GM23338 (cell line): Measurements from ENCODE around the gene KIAA1191. TPM values are rescaled to one million over a fixed set of nuclear protein-coding genes. Genes with fewer than 3 reads are reported as not detected.
"Not testable (repeated sequence)": the region's sequence is repeated elsewhere in the genome, so short reads cannot be mapped to it uniquely, and the experiment has no call there.

ENCODE experiments used
- ATAC-seq: fragments of 200-7000 bp; cut with Tn5 transposase; 3 replicates; pipeline ENCODE4 v1.9.1; 2020
- DNase-seq: peaks from one replicate; pipeline ENCODE4 v3.0.0-alpha.2; 2015; ENCODE audit warnings: low spot score
- H2AFZ ChIP-seq: fragments of 200-600 bp; sonication (generic); 2 replicates; pipeline ENCODE4 v1.8.0; 2016; ENCODE audit warnings: antibody characterized with exemption, mild to moderate bottlenecking, moderate library complexity
- H3F3A ChIP-seq: fragments of 200-600 bp; sonication (generic); replicated peaks from 2 replicates; pipeline ENCODE4 v1.8.0; 2017; ENCODE audit warnings: antibody characterized with exemption, mixed run types, low read depth
- H3K27ac ChIP-seq: fragments of 200-600 bp; sonication (generic); 2 replicates; pipeline ENCODE4 v1.6.1; 2016; ENCODE audit warnings: low read depth
- H3K27me3 ChIP-seq: fragments of 200-600 bp; sonication (generic); 2 replicates; pipeline ENCODE4 v1.8.0; 2016; ENCODE audit warnings: mild to moderate bottlenecking, mixed run types, moderate library complexity; ENCODE audit not compliant: insufficient read depth
- H3K36me3 ChIP-seq: fragments of 200-600 bp; sonication (generic); 2 replicates; pipeline ENCODE4 v1.8.0; 2016; ENCODE audit warnings: mild to moderate bottlenecking; ENCODE audit not compliant: insufficient read depth
- H3K4me1 ChIP-seq: fragments of 200-600 bp; sonication (generic); 2 replicates; pipeline ENCODE4 v1.8.0; 2016; ENCODE audit warnings: mild to moderate bottlenecking, moderate library complexity; ENCODE audit not compliant: insufficient read depth
- H3K4me2 ChIP-seq: fragments of 200-600 bp; sonication (generic); 2 replicates; pipeline ENCODE4 v1.7.1; 2017; ENCODE audit warnings: mixed run types
- H3K4me3 ChIP-seq: fragments of 200-600 bp; sonication (generic); 2 replicates; pipeline ENCODE4 v1.6.1; 2016; ENCODE audit warnings: mixed run types
- H3K79me2 ChIP-seq: fragments of 200-600 bp; sonication (generic); replicated peaks from 2 replicates; pipeline ENCODE4 v1.8.0; 2017; ENCODE audit warnings: mild to moderate bottlenecking; ENCODE audit not compliant: insufficient read depth
- H3K9me2 ChIP-seq: fragments of 200-600 bp; sonication (generic); 2 replicates; pipeline ENCODE4 v1.8.0; 2017; ENCODE audit not compliant: insufficient read depth
- H4K20me1 ChIP-seq: fragments of 200-600 bp; sonication (generic); replicated peaks from 2 replicates; pipeline ENCODE4 v1.8.0; 2017; ENCODE audit warnings: mild to moderate bottlenecking; ENCODE audit not compliant: insufficient read depth
- H3K27ac Mint-ChIP-seq: 2 replicates; pipeline ENCODE4 v1.8.0; 2020; ENCODE audit warnings: inconsistent platforms, mild to moderate bottlenecking, moderate library complexity, mixed read lengths
- H3K27me3 Mint-ChIP-seq: 3 replicates; pipeline ENCODE4 v1.8.0; 2022; ENCODE audit warnings: low read depth, mild to moderate bottlenecking, moderate library complexity, mixed read lengths, inconsistent platforms; ENCODE audit not compliant: insufficient read depth, poor library complexity
- H3K36me3 Mint-ChIP-seq: 3 replicates; pipeline ENCODE4 v1.8.0; 2021; ENCODE audit warnings: low read depth, mild to moderate bottlenecking, inconsistent platforms, moderate library complexity, mixed read lengths
- H3K4me1 Mint-ChIP-seq: 3 replicates; pipeline ENCODE4 v1.8.0; 2020; ENCODE audit warnings: mild to moderate bottlenecking, inconsistent platforms, mixed read lengths
- H3K4me3 Mint-ChIP-seq: 3 replicates; pipeline ENCODE4 v1.8.0; 2021; ENCODE audit warnings: moderate library complexity, mild to moderate bottlenecking, inconsistent platforms, mixed read lengths
- H3K9me3 Mint-ChIP-seq: 3 replicates; pipeline ENCODE4 v1.8.0; 2020; ENCODE audit warnings: moderate library complexity, mild to moderate bottlenecking, inconsistent platforms, mixed read lengths
- POLR2AphosphoS5 ChIP-seq: IDR thresholded peaks from 2 replicates; pipeline ENCODE4 v1.6.1; 2016; ENCODE audit warnings: antibody characterized with exemption, low read depth
- STAT1 ChIP-seq: IDR thresholded peaks from one replicate; pipeline ENCODE4 v1.6.1; 2016; ENCODE audit warnings: antibody characterized with exemption; ENCODE audit not compliant: unreplicated experiment
- polyA plus RNA-seq: library from polyadenylated mRNA; unstranded; fragments of >200 nt; fragmentation: Nextera tagmentation; extraction: Ambion mirVana; gene quantifications from 2 replicates; pipeline ENCODE4 v1.2.1, GENCODE V29; 2016
- total RNA-seq: library from RNA; depleted of rRNA; stranded (reverse); fragments of >200 nt; shearing (Covaris generic); gene quantifications from 2 replicates; pipeline ENCODE4 v1.2.3, GENCODE V29; 2014
- TF ChIP-seq, protein P1 (sequence below): fragments of 250-450 bp; sonication (Bioruptor Pico); IDR thresholded peaks from 2 replicates; pipeline ENCODE4 v1.5.0; 2020; ENCODE audit warnings: mild to moderate bottlenecking, moderate library complexity
- TF ChIP-seq, protein P2 (sequence below): IDR thresholded peaks from one replicate; pipeline ENCODE4 v1.6.1; 2018; ENCODE audit warnings: antibody characterized with exemption; ENCODE audit not compliant: unreplicated experiment
- TF ChIP-seq, protein P3 (sequence below), 2 experiments: fragments of 200-600 bp in 1 of 2; sonication (generic) in 1 of 2; conservative IDR thresholded peaks; 2 replicates each; pipeline versions ENCODE4 v1.5.1 to v1.6.1; 2016 to 2017; ENCODE audit warnings: antibody characterized with exemption in 2 of 2, low read depth in 2 of 2, mild to moderate bottlenecking in 2 of 2, moderate library complexity in 1 of 2

The KIAA1191 gene
- total and polyA plus RNA-seq, 2 experiments from 2014 or later: 52.3 to 87.2 TPM

DNA sequence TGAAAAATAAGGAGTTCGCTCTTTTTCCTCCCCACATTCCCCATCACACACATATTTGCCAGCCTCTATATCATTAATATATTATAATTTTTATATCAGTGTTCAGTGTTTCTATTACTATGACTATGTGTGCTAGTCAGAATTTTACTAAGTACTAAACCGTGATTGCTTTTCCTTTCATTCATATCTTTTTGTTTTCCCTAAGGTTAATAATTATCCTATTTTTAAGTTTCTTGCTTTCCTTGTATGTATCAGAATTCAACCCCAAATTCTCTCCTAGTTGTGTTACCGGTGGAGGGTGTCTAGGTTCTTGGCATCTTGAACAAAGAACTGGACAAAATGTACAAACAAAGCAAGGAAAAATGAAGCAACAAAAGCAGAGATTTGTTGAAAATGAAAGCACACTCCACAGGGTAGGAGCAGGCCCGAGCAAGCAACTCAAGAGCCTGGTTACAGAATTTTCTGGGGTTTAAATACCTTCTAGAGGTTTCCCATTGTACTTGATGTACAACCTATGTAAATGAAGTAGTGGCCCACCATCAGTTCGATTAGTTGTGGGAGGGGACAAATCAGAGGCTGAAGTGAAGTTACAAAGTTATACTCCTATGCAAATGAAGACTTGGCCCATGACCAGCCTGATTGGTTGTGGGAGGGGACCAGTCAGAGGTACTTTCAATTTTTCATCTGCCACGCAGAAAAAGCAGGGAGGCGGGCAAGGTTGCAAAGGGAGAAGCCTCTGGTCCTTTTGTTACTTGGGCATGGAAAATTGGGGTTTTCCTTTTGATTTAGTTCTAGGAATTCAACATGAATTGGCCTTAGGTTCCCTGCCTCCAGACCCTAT lies 43.8 kb downstream of the KIAA1191 start (continued):
- TF ChIP-seq, protein P1, sequence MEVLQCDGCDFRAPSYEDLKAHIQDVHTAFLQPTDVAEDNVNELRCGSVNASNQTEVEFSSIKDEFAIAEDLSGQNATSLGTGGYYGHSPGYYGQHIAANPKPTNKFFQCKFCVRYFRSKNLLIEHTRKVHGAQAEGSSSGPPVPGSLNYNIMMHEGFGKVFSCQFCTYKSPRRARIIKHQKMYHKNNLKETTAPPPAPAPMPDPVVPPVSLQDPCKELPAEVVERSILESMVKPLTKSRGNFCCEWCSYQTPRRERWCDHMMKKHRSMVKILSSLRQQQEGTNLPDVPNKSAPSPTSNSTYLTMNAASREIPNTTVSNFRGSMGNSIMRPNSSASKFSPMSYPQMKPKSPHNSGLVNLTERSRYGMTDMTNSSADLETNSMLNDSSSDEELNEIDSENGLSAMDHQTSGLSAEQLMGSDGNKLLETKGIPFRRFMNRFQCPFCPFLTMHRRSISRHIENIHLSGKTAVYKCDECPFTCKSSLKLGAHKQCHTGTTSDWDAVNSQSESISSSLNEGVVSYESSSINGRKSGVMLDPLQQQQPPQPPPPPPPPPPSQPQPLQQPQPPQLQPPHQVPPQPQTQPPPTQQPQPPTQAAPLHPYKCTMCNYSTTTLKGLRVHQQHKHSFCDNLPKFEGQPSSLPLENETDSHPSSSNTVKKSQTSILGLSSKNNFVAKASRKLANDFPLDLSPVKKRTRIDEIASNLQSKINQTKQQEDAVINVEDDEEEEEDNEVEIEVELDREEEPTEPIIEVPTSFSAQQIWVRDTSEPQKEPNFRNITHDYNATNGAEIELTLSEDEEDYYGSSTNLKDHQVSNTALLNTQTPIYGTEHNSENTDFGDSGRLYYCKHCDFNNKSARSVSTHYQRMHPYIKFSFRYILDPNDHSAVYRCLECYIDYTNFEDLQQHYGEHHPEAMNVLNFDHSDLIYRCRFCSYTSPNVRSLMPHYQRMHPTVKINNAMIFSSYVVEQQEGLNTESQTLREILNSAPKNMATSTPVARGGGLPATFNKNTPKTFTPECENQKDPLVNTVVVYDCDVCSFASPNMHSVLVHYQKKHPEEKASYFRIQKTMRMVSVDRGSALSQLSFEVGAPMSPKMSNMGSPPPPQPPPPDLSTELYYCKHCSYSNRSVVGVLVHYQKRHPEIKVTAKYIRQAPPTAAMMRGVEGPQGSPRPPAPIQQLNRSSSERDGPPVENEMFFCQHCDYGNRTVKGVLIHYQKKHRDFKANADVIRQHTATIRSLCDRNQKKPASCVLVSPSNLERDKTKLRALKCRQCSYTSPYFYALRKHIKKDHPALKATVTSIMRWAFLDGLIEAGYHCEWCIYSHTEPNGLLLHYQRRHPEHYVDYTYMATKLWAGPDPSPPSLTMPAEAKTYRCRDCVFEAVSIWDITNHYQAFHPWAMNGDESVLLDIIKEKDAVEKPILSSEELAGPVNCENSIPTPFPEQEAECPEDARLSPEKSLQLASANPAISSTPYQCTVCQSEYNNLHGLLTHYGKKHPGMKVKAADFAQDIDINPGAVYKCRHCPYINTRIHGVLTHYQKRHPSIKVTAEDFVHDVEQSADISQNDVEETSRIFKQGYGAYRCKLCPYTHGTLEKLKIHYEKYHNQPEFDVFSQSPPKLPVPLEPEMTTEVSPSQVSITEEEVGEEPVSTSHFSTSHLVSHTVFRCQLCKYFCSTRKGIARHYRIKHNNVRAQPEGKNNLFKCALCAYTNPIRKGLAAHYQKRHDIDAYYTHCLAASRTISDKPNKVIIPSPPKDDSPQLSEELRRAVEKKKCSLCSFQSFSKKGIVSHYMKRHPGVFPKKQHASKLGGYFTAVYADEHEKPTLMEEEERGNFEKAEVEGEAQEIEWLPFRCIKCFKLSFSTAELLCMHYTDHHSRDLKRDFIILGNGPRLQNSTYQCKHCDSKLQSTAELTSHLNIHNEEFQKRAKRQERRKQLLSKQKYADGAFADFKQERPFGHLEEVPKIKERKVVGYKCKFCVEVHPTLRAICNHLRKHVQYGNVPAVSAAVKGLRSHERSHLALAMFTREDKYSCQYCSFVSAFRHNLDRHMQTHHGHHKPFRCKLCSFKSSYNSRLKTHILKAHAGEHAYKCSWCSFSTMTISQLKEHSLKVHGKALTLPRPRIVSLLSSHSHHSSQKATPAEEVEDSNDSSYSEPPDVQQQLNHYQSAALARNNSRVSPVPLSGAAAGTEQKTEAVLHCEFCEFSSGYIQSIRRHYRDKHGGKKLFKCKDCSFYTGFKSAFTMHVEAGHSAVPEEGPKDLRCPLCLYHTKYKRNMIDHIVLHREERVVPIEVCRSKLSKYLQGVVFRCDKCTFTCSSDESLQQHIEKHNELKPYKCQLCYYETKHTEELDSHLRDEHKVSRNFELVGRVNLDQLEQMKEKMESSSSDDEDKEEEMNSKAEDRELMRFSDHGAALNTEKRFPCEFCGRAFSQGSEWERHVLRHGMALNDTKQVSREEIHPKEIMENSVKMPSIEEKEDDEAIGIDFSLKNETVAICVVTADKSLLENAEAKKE (CRISPR knock-in tag): no peak
- TF ChIP-seq POLR2AphosphoS5: no peak
- TF ChIP-seq, protein P2, sequence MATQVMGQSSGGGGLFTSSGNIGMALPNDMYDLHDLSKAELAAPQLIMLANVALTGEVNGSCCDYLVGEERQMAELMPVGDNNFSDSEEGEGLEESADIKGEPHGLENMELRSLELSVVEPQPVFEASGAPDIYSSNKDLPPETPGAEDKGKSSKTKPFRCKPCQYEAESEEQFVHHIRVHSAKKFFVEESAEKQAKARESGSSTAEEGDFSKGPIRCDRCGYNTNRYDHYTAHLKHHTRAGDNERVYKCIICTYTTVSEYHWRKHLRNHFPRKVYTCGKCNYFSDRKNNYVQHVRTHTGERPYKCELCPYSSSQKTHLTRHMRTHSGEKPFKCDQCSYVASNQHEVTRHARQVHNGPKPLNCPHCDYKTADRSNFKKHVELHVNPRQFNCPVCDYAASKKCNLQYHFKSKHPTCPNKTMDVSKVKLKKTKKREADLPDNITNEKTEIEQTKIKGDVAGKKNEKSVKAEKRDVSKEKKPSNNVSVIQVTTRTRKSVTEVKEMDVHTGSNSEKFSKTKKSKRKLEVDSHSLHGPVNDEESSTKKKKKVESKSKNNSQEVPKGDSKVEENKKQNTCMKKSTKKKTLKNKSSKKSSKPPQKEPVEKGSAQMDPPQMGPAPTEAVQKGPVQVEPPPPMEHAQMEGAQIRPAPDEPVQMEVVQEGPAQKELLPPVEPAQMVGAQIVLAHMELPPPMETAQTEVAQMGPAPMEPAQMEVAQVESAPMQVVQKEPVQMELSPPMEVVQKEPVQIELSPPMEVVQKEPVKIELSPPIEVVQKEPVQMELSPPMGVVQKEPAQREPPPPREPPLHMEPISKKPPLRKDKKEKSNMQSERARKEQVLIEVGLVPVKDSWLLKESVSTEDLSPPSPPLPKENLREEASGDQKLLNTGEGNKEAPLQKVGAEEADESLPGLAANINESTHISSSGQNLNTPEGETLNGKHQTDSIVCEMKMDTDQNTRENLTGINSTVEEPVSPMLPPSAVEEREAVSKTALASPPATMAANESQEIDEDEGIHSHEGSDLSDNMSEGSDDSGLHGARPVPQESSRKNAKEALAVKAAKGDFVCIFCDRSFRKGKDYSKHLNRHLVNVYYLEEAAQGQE: no peak
- no peak for TF ChIP-seq STAT1
- TF ChIP-seq, protein P3, sequence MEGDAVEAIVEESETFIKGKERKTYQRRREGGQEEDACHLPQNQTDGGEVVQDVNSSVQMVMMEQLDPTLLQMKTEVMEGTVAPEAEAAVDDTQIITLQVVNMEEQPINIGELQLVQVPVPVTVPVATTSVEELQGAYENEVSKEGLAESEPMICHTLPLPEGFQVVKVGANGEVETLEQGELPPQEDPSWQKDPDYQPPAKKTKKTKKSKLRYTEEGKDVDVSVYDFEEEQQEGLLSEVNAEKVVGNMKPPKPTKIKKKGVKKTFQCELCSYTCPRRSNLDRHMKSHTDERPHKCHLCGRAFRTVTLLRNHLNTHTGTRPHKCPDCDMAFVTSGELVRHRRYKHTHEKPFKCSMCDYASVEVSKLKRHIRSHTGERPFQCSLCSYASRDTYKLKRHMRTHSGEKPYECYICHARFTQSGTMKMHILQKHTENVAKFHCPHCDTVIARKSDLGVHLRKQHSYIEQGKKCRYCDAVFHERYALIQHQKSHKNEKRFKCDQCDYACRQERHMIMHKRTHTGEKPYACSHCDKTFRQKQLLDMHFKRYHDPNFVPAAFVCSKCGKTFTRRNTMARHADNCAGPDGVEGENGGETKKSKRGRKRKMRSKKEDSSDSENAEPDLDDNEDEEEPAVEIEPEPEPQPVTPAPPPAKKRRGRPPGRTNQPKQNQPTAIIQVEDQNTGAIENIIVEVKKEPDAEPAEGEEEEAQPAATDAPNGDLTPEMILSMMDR (conservative IDR thresholded peaks at IDR 0.05; ENCODE audit: low read depth in 2 of 2): no peak

DNA sequence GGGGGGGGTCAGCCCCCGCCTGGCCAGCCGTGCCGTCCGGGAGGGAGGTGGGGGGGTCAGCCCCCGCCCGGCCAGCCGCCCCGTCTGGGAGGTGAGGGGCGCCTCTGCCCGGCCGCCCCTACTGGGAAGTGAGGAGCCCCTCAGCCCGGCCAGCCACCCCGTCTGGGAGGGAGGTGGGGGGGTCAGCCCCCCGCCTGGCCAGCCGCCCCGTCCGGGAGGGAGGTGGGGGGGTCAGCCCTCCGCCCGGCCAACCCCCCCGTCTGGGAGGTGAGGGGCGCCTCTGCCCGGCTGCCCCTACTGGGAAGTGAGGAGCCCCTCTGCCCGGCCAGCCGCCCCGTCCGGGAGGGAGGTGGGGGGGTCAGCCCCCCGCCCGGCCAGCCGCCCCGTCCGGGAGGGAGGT lies 56.2 kb downstream of the KIAA1191 start:
- H3K9me3 Mint-ChIP-seq: peaks cover 31% of the 10 kb centered on the region
- not testable (repeated sequence) for H4K20me1 ChIP-seq

More for the DNA sequence above, 56.2 kb downstream of the KIAA1191 start:
- not testable (repeated sequence) for H3K4me2 ChIP-seq, H3K27me3 ChIP-seq, DNase-seq, H3K4me3 Mint-ChIP-seq, H3K4me3 ChIP-seq, H3K36me3 ChIP-seq, H3K4me1 ChIP-seq, H2AFZ ChIP-seq, H3K9me2 ChIP-seq, H3K4me1 Mint-ChIP-seq, H3K27ac Mint-ChIP-seq, ATAC-seq, H3K27me3 Mint-ChIP-seq, H3K27ac ChIP-seq, H3F3A ChIP-seq, H3K79me2 ChIP-seq
- H3K36me3 Mint-ChIP-seq: peaks cover 60% of the 10 kb centered on the region
